Ectodermal cell (in vitro differentiated cells): ENCODE measurements around the gene NELL1.

Experiments
- H3K27ac ChIP-seq: 2 replicates; pipeline ENCODE4 v1.7.0; 2013; ENCODE audit warnings: mild to moderate bottlenecking, low read depth, low read length; ENCODE audit not compliant: insufficient read depth, poor library complexity, severe bottlenecking
- H3K27me3 ChIP-seq: 2 replicates; pipeline ENCODE4 v1.7.0; 2013; ENCODE audit warnings: mild to moderate bottlenecking, low read length; ENCODE audit not compliant: insufficient read depth, control insufficient read depth, poor library complexity, severe bottlenecking
- H3K36me3 ChIP-seq: one replicate; pipeline ENCODE4 v1.7.0; 2013; ENCODE audit warnings: low read length; ENCODE audit not compliant: control insufficient read depth, insufficient read depth
- H3K4me1 ChIP-seq: one replicate; pipeline ENCODE4 v1.7.0; 2013; ENCODE audit warnings: low read length; ENCODE audit not compliant: control insufficient read depth, insufficient read depth
- H3K4me3 ChIP-seq: 2 replicates; pipeline ENCODE4 v1.7.0; 2013; ENCODE audit warnings: low read depth, low read length, control low read depth; ENCODE audit not compliant: insufficient read depth
- H3K9me3 ChIP-seq: 2 replicates; pipeline ENCODE4 v1.7.0; 2013; ENCODE audit warnings: mild to moderate bottlenecking, low read length, moderate library complexity; ENCODE audit not compliant: control insufficient read depth
- WGBS, 2 experiments: methylation state at CpG; one replicate each; pipeline ENCODE4 v1.1.7; 2013; ENCODE audit warnings: missing lambda C conversion rate in 2 of 2; 5-methylcytosine and 5-hydroxymethylcytosine counted together

Gene NELL1

DNA sequence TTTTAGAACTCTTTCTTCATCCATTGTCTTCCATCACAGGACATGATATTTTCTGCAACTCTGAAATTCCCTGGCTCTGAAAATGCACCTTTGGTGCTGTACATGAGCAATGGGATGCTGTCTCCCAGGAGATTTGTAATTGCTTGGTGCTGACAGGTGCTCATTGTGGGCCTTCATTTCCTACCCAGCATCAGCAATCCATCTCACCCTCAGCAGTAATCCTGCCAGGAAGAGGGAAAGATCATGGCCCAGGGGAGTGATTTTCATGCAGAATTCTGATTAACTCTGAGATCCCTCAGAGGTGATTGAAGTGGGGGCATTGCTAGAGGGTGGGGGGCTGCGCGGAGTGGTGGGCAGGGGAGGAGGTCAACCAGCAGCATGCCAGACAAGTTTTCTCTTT lies 651.7 kb downstream of the NELL1 start:
- Histone ChIP-seq H3K9me3 (no peaks in the 10 kb centered on the region), H3K36me3 (no peaks in the 10 kb centered on the region), H3K4me3 (no peak overlapping the region), H3K27ac (no peak overlapping the region), H3K4me1 (no peaks in the 10 kb centered on the region), H3K27me3 (no peaks in the 10 kb centered on the region)
- WGBS, 2 experiments, result 92% methylated on average over 2 of the region's 2 CpGs; no CpG with 5 or more reads in 1 of the 2 experiments

DNA sequence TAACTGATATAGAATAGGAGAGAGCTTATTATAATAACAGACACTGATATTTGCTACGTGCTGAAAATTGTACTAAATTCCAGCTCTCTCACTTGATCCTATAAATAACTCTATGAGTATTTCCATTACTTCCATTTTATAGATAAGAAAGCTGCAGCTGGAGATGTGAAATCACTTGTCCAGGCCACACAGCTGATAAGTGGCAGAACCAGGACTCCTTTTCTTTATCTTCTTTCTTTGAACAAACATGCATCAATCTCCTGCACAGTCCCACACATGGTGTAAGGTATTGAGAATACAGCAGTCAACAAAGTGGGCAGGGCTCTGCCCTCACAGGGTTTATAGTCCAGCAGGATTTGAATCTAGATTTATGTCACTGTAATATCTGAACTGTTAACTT lies 652.1 kb downstream of the NELL1 start:
- Histone ChIP-seq H3K27ac (no peak overlapping the region), H3K4me3 (no peak overlapping the region), H3K27me3 (no peaks in the 10 kb centered on the region), H3K9me3 (no peaks in the 10 kb centered on the region), H3K36me3 (no peaks in the 10 kb centered on the region), H3K4me1 (no peaks in the 10 kb centered on the region)
- 89% methylated on average over 1 of the region's 1 CpG; no CpG with 5 or more reads in 1 of the 2 experiments for WGBS, 2 experiments

DNA sequence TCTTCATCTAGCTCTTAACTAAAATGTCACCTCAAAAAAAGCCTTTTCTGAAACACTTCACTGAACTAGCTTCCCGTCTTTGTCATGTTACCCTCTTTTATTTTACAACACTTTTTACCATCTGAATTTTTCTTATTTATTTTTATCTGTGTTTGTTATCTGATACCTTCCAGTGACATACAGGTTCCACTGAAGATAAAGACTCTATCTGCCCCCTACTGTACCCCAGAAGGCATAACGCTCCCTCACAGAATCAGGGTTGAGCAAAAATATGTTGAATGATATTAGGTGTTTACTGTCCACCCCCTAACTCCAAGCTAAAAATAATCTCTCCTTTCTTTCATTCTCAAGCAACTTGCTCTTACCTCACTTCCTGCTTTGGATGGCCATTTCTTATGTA lies 654.2 kb downstream of the NELL1 start:
- WGBS, 2 experiments, result 94 to 100% methylated on average over 1 to 2 of the region's 2 CpGs
- Histone ChIP-seq H3K4me3 (no peak overlapping the region), H3K9me3 (no peaks in the 10 kb centered on the region), H3K27me3 (no peaks in the 10 kb centered on the region), H3K36me3 (no peaks in the 10 kb centered on the region), H3K27ac (no peak overlapping the region), H3K4me1 (no peaks in the 10 kb centered on the region)

DNA sequence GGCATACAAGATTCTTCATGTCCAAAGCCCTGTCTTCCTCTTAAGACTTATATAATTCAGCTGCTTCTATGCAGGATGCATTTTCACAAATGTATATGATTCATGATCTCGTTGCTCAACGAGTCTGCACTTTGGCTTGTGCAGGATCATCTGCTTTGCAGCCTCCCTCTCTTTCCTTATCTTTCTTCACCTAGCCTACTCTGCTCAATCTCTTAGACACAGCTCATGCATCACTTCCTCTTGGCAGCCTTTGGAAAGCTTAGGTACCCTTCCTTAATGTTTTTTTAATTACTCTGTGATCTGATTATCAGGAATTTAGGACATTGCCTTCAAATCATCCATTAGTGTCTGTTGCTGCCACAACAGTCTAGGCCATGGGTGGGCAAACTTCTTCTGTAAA lies 673.8 kb downstream of the NELL1 start:
- H3K4me3 ChIP-seq, result no peak overlapping the region
- no peaks in the 10 kb centered on the region for H3K36me3 ChIP-seq
- no peaks in the 10 kb centered on the region for H3K27me3 ChIP-seq
- 93% methylated on average over 2 of the region's 2 CpGs for WGBS, 2 experiments
- H3K27ac ChIP-seq, result no peak overlapping the region
- no peaks in the 10 kb centered on the region for H3K4me1 ChIP-seq
- no peaks in the 10 kb centered on the region for H3K9me3 ChIP-seq

DNA sequence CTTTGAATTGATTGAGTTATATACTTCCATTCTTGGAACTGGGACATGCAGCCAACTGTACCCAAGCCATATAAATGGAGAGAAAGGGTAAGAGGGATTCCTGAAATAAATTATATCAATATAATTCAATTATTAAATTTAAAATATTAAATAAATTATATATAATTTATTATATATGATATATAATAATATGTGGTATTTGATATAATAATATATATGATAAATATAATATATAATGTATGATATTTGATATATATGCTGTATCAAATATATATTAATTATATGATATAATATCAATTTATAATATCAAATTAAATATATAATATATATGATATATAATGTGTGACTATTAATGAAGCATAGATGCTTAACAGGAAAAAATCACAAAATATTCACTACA lies 677.0 kb downstream of the NELL1 start:
- no peak overlapping the region for H3K4me3 ChIP-seq
- H3K27me3 ChIP-seq, result no peaks in the 10 kb centered on the region
- no peaks in the 10 kb centered on the region for H3K4me1 ChIP-seq
- H3K27ac ChIP-seq, result no peak overlapping the region
- H3K9me3 ChIP-seq, result no peaks in the 10 kb centered on the region
- no peaks in the 10 kb centered on the region for H3K36me3 ChIP-seq

DNA sequence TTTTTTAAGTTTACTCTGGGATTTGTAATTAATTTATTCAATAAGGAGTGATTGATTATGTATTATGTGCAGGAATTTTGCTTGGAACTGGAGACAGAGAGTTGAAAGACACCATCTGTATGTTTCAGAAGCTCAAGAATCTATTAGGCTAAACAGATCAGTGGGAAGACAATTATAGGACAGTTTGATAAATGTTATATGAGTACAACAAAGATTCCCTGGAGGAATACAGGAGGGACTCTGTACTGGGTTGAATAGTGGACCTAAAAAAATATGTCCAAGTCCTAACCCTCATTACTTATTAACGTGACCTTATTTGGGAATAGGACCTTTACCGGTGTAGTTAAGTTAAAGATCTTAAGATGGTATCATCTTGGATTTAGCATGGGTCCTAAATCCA lies 681.2 kb downstream of the NELL1 start:
- H3K27ac ChIP-seq, result no peak overlapping the region
- H3K4me1 ChIP-seq, result no peaks in the 10 kb centered on the region
- no peaks in the 10 kb centered on the region for H3K36me3 ChIP-seq
- no peaks in the 10 kb centered on the region for H3K9me3 ChIP-seq
- H3K27me3 ChIP-seq, result no peaks in the 10 kb centered on the region
- WGBS, 2 experiments, result 93 to 97% methylated on average over 2 of the region's 2 CpGs
- no peak overlapping the region for H3K4me3 ChIP-seq

DNA sequence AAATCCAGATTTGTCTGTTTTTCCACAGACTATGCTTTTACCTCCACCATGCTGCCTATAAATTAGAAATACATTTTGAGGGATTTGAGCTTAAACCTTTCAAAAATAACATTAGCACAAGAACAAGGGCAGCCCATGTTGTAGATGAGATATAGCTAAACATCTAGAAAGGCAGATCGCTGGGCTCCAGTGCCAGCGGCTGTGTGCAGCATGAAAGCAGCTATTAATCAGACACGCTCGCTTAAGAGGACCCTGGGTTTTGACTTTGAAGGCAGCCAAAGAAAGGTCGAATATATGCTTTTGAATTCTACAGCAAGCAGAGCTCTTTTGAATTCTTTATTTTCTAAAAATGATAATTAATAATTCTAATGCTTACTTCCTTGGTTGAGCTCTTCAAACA lies 684.0 kb downstream of the NELL1 start:
- no peaks in the 10 kb centered on the region for H3K9me3 ChIP-seq
- 92 to 97% methylated on average over 5 of the region's 5 CpGs for WGBS, 2 experiments
- no peaks in the 10 kb centered on the region for H3K4me1 ChIP-seq

DNA sequence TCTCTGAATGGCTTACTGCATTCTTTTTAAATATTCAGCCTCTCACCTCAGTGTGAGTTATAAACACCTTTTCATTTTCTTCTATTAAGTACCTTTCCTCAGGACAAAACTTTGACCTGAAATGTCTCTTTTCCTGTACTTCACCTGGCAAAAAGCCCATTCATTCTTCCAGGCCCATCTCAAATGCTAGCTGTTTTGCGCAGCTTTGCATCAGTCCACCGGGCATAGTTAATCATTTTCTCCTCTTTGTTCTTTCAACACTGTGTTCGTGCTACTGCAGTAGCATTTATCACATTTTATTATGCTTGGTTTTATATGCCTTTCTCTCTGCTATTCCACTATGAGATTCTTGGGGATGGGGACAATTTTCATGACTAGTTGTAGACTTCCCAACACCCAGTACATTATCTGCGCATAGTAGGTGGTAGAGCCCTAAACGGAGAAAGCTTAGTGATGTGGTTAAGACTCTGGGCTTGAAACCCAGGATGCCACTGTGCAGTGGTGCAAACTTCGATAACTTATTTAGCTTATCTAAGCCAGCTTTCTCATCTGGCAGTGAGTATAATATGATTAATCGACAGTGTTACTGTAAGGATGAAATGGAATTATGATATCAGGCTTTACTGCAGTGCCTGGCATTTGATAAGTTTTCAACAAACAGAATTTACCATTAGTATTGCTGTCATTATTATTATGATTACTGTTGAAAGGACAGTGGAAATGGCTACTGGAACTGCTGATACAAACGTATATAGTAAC lies 695.7 kb downstream of the NELL1 start:
- H3K27ac ChIP-seq, result no peak overlapping the region
- WGBS, 2 experiments, result 92 to 94% methylated on average over 7 to 8 of the region's 8 CpGs
- no peaks in the 10 kb centered on the region for H3K4me1 ChIP-seq
- no peak overlapping the region for H3K4me3 ChIP-seq
- no peaks in the 10 kb centered on the region for H3K9me3 ChIP-seq
- no peaks in the 10 kb centered on the region for H3K36me3 ChIP-seq
- H3K27me3 ChIP-seq, result no peaks in the 10 kb centered on the region

More for the DNA sequence above, 684.0 kb downstream of the NELL1 start:
- H3K4me3 ChIP-seq, result no peak overlapping the region
- no peaks in the 10 kb centered on the region for H3K27me3 ChIP-seq
- no peak overlapping the region for H3K27ac ChIP-seq
- H3K36me3 ChIP-seq, result no peaks in the 10 kb centered on the region

DNA sequence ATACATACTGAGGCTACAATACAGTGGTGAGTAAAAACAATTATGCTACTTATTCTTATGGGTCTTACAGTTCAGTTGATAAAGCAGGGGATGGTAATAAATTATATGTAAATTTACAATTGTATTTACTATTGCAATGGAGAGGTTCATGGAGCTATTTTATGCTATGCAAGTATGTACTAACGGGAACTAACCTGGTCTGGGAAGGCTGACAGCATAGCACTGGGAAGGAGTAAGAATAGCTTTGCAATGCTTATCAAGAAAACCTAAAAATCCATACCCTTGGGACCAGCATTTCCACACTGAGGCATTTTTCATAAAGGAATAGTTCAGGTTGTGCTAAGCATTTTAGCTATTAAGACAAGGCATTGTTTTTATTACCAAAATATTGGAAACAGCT lies 700.6 kb downstream of the NELL1 start:
- Histone ChIP-seq H3K27me3 (no peaks in the 10 kb centered on the region), H3K27ac (no peak overlapping the region), H3K4me3 (no peak overlapping the region), H3K9me3 (no peaks in the 10 kb centered on the region), H3K36me3 (no peaks in the 10 kb centered on the region), H3K4me1 (no peaks in the 10 kb centered on the region)
- 95 to 100% methylated on average over 1 of the region's 1 CpG for WGBS, 2 experiments

DNA sequence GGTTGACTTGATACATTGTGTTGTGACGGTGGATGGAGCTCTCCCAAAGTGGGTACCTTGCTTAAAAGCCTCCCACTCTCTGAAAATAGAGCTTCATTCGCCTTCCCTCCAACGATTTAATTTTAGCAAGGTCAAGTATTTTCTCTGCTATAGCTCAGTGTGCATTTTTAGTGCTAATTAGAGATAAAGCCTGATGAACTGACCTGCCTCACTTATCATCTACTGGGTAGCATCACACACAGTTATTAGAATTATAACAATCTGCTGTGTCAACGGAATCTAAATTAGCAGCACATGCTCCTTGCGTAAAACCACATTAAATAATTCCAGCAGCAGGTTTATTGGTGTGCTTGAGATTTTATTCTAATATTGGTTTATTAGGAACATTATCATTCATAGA lies 701.7 kb downstream of the NELL1 start:
- no peaks in the 10 kb centered on the region for H3K4me1 ChIP-seq
- H3K9me3 ChIP-seq, result no peaks in the 10 kb centered on the region
- no peaks in the 10 kb centered on the region for H3K27me3 ChIP-seq
- WGBS, 2 experiments, result 99 to 100% methylated on average over 3 to 5 of the region's 5 CpGs
- H3K4me3 ChIP-seq, result no peak overlapping the region
- no peak overlapping the region for H3K27ac ChIP-seq
- H3K36me3 ChIP-seq, result no peaks in the 10 kb centered on the region
